Upper lobe of left lung (tissue), 4 donors: Measurements from ENCODE around the gene IFNGR2.

ENCODE experiments used
- CTCF ChIP-seq, 6 experiments: fragments of 450-650 bp in 4 of 6; fragments of 200-600 bp in 2 of 6; sonication (generic) in 2 of 6; IDR thresholded peaks; one replicate each; pipeline ENCODE4 v1.5.1; 2016 to 2019; ENCODE audit warnings: antibody characterized with exemption in 6 of 6
- POLR2A ChIP-seq, 4 donors: fragments of 450-650 bp; IDR thresholded peaks; one replicate each; pipeline ENCODE4 v1.5.1; 2016 to 2017; ENCODE audit warnings: antibody characterized with exemption in 4 of 4, mild to moderate bottlenecking in 2 of 4
- POLR2AphosphoS5 ChIP-seq, 2 donors: sonication (generic); formaldehyde crosslinking; IDR thresholded peaks; one replicate each; pipeline ENCODE4 v1.5.1; 2017; ENCODE audit warnings: antibody characterized with exemption in 2 of 2

GRCh38 chr21:33387294-33387693 lies 15.9 kb upstream of the IFNGR2 start:
- no peak for TF ChIP-seq CTCF (IDR thresholded peaks at IDR 0.05)
- no peak for TF ChIP-seq POLR2AphosphoS5 (IDR thresholded peaks at IDR 0.05)
- TF ChIP-seq POLR2A (IDR thresholded peaks at IDR 0.05): no peak
